HG03064 (cell line): ENCODE results near the gene IL17C.
"Not testable (repeated sequence)": the region's sequence is repeated elsewhere in the genome, so short reads cannot be mapped to it uniquely, and the experiment has no call there.

Experiments used
- ATAC-seq: cut with Tn5 transposase; IDR thresholded peaks from one replicate; pipeline ENCODE4 v1.9.1; 2021; ENCODE audit warnings: low read depth; ENCODE audit not compliant: unreplicated experiment

The IL17C gene

GRCh38 chr16:88609426-88609825 is 28.9 kb upstream of the IL17C start:
- not testable (repeated sequence) for ATAC-seq

- ATAC-seq: no peak
Measured at GRCh38 chr16:88610080-88610479, 28.3 kb upstream of the IL17C start.

GRCh38 chr16:88610909-88611812 is 27.2 kb upstream of the IL17C start:
- ATAC-seq: no peak

- ATAC-seq: no peak
Measured at GRCh38 chr16:88613293-88613692, 25.1 kb upstream of the IL17C start.

GRCh38 chr16:88613911-88614817 is 24.2 kb upstream of the IL17C start:
- no peak for ATAC-seq

GRCh38 chr16:88614818-88615580 is 23.4 kb upstream of the IL17C start:
- ATAC-seq: no peak

GRCh38 chr16:88616320-88616719 is 22.1 kb upstream of the IL17C start:
- ATAC-seq: no peak

- ATAC-seq: no peak
Measured at GRCh38 chr16:88616736-88617135, 21.6 kb upstream of the IL17C start.

GRCh38 chr16:88617268-88618031 is 20.9 kb upstream of the IL17C start:
- ATAC-seq: no peak

- ATAC-seq: no peak
Measured at GRCh38 chr16:88618182-88618955, 20.0 kb upstream of the IL17C start.

- no peak for ATAC-seq
Measured at GRCh38 chr16:88618956-88619667, 19.3 kb upstream of the IL17C start.

GRCh38 chr16:88619859-88620815 is 18.2 kb upstream of the IL17C start:
- no peak for ATAC-seq

- no peak for ATAC-seq
Measured at GRCh38 chr16:88622125-88622524, 16.2 kb upstream of the IL17C start.

- ATAC-seq: no peak
Measured at GRCh38 chr16:88622866-88623265, 15.5 kb upstream of the IL17C start.

- ATAC-seq: no peak
Measured at GRCh38 chr16:88623858-88624257, 14.5 kb upstream of the IL17C start.

GRCh38 chr16:88624481-88624880 is 13.9 kb upstream of the IL17C start:
- ATAC-seq: no peak

- ATAC-seq: no peak
Measured at GRCh38 chr16:88624977-88625576, 13.3 kb upstream of the IL17C start.
